ENCODE data around the gene MRTFA.

- TF ChIP-seq EZH2 (IDR thresholded peaks at IDR 0.05), result no peak
- TF ChIP-seq CTCF (IDR thresholded peaks at IDR 0.05), result no peak
- no peak for TF ChIP-seq EZH2phosphoT487 (IDR thresholded peaks at IDR 0.05)
Observed at GRCh38 chr22:40443732-40444131, 192.8 kb downstream of the MRTFA start.
